ENCODE measurements around the gene CACNA1G. TPM values are rescaled to one million over a fixed set of nuclear protein-coding genes. Genes with fewer than 3 reads are reported as not detected.
A peak's percentile ranks its signal among the peaks of the same experiment; 100 is the strongest.

CACNA1G gene
- total and polyA plus RNA-seq, 9 of the 15 experiments (the other 6 are each of a cell fraction or from before 2014, with no cell fraction given), result 0.01 TPM; not detected in 8

DNA sequence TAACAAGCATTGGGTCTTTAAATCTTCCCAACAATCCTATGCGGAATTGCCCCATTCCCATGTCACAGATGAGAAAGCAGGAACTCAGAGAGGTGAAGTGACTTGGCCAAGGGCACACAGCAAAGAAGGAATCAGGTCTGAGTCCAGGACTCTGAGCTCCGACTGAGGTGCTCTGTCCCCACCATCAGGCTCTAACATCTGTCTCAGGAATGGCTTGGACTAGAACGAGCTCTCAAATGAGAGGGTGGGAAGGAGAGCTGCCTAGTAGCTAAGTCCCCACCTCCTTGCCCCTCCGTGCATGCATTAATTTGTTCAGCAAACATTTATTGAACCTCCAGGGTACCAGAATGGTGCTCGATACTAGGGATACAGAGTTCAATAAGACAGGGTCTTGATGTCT, 100.8 kb downstream of the CACNA1G start (continued):
- TF ChIP-seq ZNF24 (IDR thresholded peaks at IDR 0.05), result no peak
- no peak for TF ChIP-seq ZBTB17 (CRISPR knock-in tag; IDR thresholded peaks at IDR 0.05)
- 0 out of 4 replicates have a peak, but pooled peaks of 1 of the 2 experiments have one; percentile 6 for TF ChIP-seq RCOR1 (IDR thresholded peaks at IDR 0.05; ENCODE audit: borderline replicate concordance in 1 of 2, low read depth in 2 of 2, low read length in 2 of 2)
- TF ChIP-seq DNMT1 (IDR thresholded peaks at IDR 0.05), result no peak
- no peak for TF ChIP-seq TCF15 (CRISPR knock-in tag; IDR thresholded peaks at IDR 0.05)
- peak; percentile 79 for TF ChIP-seq ZFP36 (IDR thresholded peaks at IDR 0.05; ENCODE audit: low read depth, low read length, partially characterized antibody)
- no peak for TF ChIP-seq NFYB (IDR thresholded peaks at IDR 0.05; ENCODE audit: extremely low read depth, insufficient read length)
- no peak for TF ChIP-seq ZNF384 (IDR thresholded peaks at IDR 0.05; ENCODE audit: low read depth, low read length)

DNA sequence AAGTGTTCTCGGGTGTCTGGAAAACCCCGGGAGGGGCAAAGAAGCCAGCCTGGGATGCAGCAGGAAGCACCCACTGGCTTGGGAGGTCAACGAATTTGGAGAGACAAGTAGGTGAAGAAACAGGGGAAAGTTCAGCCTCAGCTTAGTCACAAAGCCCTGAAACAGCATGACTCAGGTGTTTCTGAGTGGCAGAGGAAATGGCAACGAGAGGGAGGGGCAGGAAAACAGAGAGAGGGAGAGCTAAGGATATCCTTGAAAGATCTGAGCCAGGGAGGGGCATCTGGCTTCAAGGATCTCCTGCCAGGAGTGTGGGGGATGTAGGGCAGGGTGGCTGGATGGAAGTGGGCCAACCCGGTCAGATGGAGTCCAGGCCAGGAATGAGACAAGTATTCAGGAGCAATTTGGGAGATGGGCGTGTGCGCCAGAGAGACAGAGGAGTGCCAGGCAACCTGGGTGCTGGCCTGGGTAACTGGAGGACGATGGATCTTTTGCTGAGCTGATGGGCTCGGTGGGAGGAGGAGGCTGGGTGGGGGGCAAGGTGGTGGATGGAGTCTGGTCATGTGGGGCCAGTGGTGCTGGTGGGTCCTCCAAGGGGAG, 101.4 kb downstream of the CACNA1G start:
- H3K9me1 ChIP-seq (ENCODE audit: control insufficient read depth, insufficient read depth, low read length), result peaks cover 8% of the 10 kb centered on the region
- FAIRE-seq (peak; percentile 98), ATAC-seq (peak; percentile 87), DNase-seq (ENCODE audit: extremely low read depth in 1 of 4, low spot score in 3 of 4) (peak; percentile 67 to 91 (median 78))
- H3K9me3 ChIP-seq (replicated peaks; ENCODE audit: control insufficient read depth, insufficient read depth, low read depth, low read length), result no peaks in the 10 kb centered on the region
- POLR2A ChIA-PET, result interaction anchor here (0.6 to 1.8 kb wide), 12 partner anchors 9 to 342 kb away, joined by 3 to 6 read pairs (median 4); no protein-coding TSS in a partner anchor
- peak overlapping the region; percentile 95 for H3K27ac ChIP-seq (ENCODE audit: extremely low read depth, low read depth, low read length)
- in situ Hi-C loops (cut with MboI) (no loop called here), intact Hi-C loops (cut with micrococcal nuclease) (no loop called here)
- H3K36me3 ChIP-seq (ENCODE audit: control insufficient read depth, insufficient read depth, low read length), result no peaks in the 10 kb centered on the region
- H3K4me2 ChIP-seq (ENCODE audit: insufficient read depth, low read length), result peak overlapping the region; percentile 73
- H2AFZ ChIP-seq (ENCODE audit: low read depth, low read length), result peak overlapping the region; percentile 81
- CTCF ChIA-PET (ENCODE audit: low intra/inter-chr PET ratio), result no interaction called here
- no peak overlapping the region for H3K4me3 ChIP-seq
- peak overlapping the region; percentile 58 to 83; a peak in 3 of 4 replicates for H3K9ac ChIP-seq (ENCODE audit: insufficient read depth in 1 of 2, low read depth in 2 of 2, low read length in 2 of 2)
- no TSS peak for BruUV-seq (replicated peaks)
- peaks cover 59 to 61% of the 10 kb centered on the region in 2 experiments for H3K4me1 ChIP-seq (replicated peaks in 1 of 2; ENCODE audit: control insufficient read depth in 2 of 2, insufficient read depth in 2 of 2, low read length in 2 of 2)
- 26% methylated on average over 9 of the region's 9 CpGs for WGBS (ENCODE audit: insufficient coverage, low coverage, missing lambda C conversion rate)
- H3K79me2 ChIP-seq (ENCODE audit: control insufficient read depth, insufficient read depth, low read length), result no peaks in the 10 kb centered on the region
- no peaks in the 10 kb centered on the region for H4K20me1 ChIP-seq (replicated peaks; ENCODE audit: control insufficient read depth, insufficient read depth, low read length)
- H3K27me3 ChIP-seq (ENCODE audit: control insufficient read depth in 2 of 2, insufficient read depth in 2 of 2, low read length in 2 of 2), result no peaks in the 10 kb centered on the region; a peak in 1 of 5 replicates
- TF ChIP-seq RBM14 (IDR thresholded peaks at IDR 0.05; ENCODE audit: borderline replicate concordance, insufficient read depth, low read depth, low read length) (no peak), ZNF354B (CRISPR knock-in tag; IDR thresholded peaks at IDR 0.05) (0 out of 2 replicates have a peak, but pooled peaks have one; percentile 3), ZNF224 (CRISPR knock-in tag; IDR thresholded peaks at IDR 0.05) (no peak), MEIS2 (IDR thresholded peaks at IDR 0.05; ENCODE audit: partially characterized antibody) (peak; percentile 61), TEAD1 (CRISPR knock-in tag; IDR thresholded peaks at IDR 0.05) (0 out of 4 replicates have a peak, but pooled peaks of 1 of the 2 experiments have one; percentile 47), ZNF561 (CRISPR knock-in tag; conservative IDR thresholded peaks at IDR 0.05) (no peak), TGIF2 (CRISPR knock-in tag; IDR thresholded peaks at IDR 0.05) (no peak), PYGO2 (tag; IDR thresholded peaks at IDR 0.05) (peak; percentile 37; the same call in 1 of the 2 replicates), ZNF766 (CRISPR knock-in tag; conservative IDR thresholded peaks at IDR 0.05) (0 out of 2 replicates have a peak, but pooled peaks have one; percentile 12), SIN3A (IDR thresholded peaks at IDR 0.05; ENCODE audit: borderline replicate concordance in 2 of 2, control insufficient read depth in 1 of 2, low read depth in 2 of 2, low read length in 2 of 2) (no peak), SLC30A9 (CRISPR knock-in tag; IDR thresholded peaks at IDR 0.05) (no peak)
- TF ChIP-seq, protein P1, sequence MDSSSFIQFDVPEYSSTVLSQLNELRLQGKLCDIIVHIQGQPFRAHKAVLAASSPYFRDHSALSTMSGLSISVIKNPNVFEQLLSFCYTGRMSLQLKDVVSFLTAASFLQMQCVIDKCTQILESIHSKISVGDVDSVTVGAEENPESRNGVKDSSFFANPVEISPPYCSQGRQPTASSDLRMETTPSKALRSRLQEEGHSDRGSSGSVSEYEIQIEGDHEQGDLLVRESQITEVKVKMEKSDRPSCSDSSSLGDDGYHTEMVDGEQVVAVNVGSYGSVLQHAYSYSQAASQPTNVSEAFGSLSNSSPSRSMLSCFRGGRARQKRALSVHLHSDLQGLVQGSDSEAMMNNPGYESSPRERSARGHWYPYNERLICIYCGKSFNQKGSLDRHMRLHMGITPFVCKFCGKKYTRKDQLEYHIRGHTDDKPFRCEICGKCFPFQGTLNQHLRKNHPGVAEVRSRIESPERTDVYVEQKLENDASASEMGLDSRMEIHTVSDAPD (CRISPR knock-in tag; IDR thresholded peaks at IDR 0.05), result no peak
